Astrocyte (in vitro differentiated cells and primary cell): ENCODE data around the gene HOXD1.

ENCODE experiments used
- EZH2 ChIP-seq: IDR thresholded peaks from 2 replicates; pipeline ENCODE4 v1.6.1; 2012; ENCODE audit warnings: mild to moderate bottlenecking, low read length, inconsistent platforms; ENCODE audit not compliant: insufficient read depth
- TF ChIP-seq, protein P1 (sequence below): IDR thresholded peaks from 2 replicates; pipeline ENCODE4 v1.5.1; 2011; ENCODE audit warnings: low read depth, mild to moderate bottlenecking, inconsistent platforms, low read length, moderate library complexity; ENCODE audit not compliant: insufficient read depth

DNA sequence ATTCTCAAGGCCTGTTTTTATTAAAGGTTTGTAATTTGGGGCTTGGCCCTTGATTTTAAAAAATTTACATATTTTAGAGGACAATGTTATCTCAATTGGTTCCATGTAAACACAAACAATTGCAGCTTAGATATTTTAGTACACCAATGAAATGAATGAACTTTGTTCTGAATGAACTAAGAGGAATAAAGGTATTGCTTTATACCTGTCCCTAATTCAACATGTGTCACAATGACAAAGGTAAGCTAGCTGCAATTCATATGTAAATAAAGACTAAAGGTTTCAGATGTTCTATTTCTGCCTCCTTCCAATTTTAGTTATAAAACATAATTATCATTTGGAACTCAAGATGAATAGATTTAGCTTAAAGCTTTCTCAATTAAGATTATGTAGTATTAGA is 11.4 kb downstream of the HOXD1 start:
- TF ChIP-seq, protein P1, sequence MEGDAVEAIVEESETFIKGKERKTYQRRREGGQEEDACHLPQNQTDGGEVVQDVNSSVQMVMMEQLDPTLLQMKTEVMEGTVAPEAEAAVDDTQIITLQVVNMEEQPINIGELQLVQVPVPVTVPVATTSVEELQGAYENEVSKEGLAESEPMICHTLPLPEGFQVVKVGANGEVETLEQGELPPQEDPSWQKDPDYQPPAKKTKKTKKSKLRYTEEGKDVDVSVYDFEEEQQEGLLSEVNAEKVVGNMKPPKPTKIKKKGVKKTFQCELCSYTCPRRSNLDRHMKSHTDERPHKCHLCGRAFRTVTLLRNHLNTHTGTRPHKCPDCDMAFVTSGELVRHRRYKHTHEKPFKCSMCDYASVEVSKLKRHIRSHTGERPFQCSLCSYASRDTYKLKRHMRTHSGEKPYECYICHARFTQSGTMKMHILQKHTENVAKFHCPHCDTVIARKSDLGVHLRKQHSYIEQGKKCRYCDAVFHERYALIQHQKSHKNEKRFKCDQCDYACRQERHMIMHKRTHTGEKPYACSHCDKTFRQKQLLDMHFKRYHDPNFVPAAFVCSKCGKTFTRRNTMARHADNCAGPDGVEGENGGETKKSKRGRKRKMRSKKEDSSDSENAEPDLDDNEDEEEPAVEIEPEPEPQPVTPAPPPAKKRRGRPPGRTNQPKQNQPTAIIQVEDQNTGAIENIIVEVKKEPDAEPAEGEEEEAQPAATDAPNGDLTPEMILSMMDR: no peak
- no peak for TF ChIP-seq EZH2
